ENCODE data around the gene AUNIP. TPM values are rescaled to one million over a fixed set of nuclear protein-coding genes. Genes with fewer than 3 reads are reported as not detected.

Gene AUNIP
- total and polyA plus RNA-seq, 2 of the 8 experiments (the other 6 are each of a cell fraction or from before 2014, with no cell fraction given), result 18.6 to 23.2 TPM

GRCh38 chr1:25908161-25908560 is 48.9 kb upstream of the AUNIP start:
- ChIA-PET POLR2A (ENCODE audit: partially characterized antibody) (interaction anchor here (0.5 to 6.4 kb wide), 5 partner anchors 9 to 89 kb away, joined by 3 to 51 read pairs (median 6); partner anchors contain the start of gene PAFAH2), CTCF (ENCODE audit: partially characterized antibody) (interaction anchor here (0.8 to 16.4 kb wide), 7 partner anchors 8 to 102 kb away, joined by 3 to 330 read pairs (median 6); partner anchors contain the start of gene PAFAH2)
- no peak overlapping the region for H3K23ac ChIP-seq (ENCODE audit: insufficient read length)
- no peaks in the 10 kb centered on the region for H3K27me3 ChIP-seq (replicated peaks in 1 of 4; ENCODE audit: control insufficient read depth in 3 of 4, extremely low read depth in 1 of 4, insufficient read depth in 3 of 4, low read length in 3 of 4)
- H3K56ac ChIP-seq (replicated peaks; ENCODE audit: insufficient read length, low read depth, low read length), result no peak overlapping the region
- no peak overlapping the region for H3K4me3 ChIP-seq (ENCODE audit: extremely low read depth in 1 of 4, insufficient read depth in 2 of 4, low read depth in 3 of 4, low read length in 4 of 4)
- 85% methylated on average over 1 of the region's 1 CpG; no CpG with 5 or more reads in 1 of the 2 experiments for WGBS, 2 experiments (ENCODE audit: extremely low coverage in 1 of 2, insufficient coverage in 1 of 2, insufficient read length in 1 of 2, insufficient replicate concordance in 2 of 2, low coverage in 1 of 2, low lambda C conversion rate in 2 of 2, missing lambda C conversion rate in 1 of 2)
- H4K91ac ChIP-seq (replicated peaks; ENCODE audit: insufficient read length, low read length), result no peak overlapping the region
- H2BK5ac ChIP-seq (ENCODE audit: low read depth, low read length), result no peak overlapping the region
- H3K18ac ChIP-seq (ENCODE audit: extremely low read depth, low read length), result no peak overlapping the region
- H3K4me2 ChIP-seq (ENCODE audit: insufficient read depth in 1 of 2, low read depth in 2 of 2, low read length in 2 of 2), result no peak overlapping the region
- no peak overlapping the region for H2AK5ac ChIP-seq (ENCODE audit: low read depth, low read length)
- H3K79me2 ChIP-seq (ENCODE audit: control insufficient read depth in 1 of 2, insufficient read depth in 2 of 2, low read length in 2 of 2), result peaks cover 15 to 22% of the 10 kb centered on the region in 2 experiments
- H4K8ac ChIP-seq (ENCODE audit: extremely low read depth, insufficient read depth, low read length), result no peak overlapping the region
- H3K27ac ChIP-seq (ENCODE audit: low read depth, low read length), result no peak overlapping the region
- FAIRE-seq, result no peak
- no peak overlapping the region for H2BK120ac ChIP-seq (replicated peaks; ENCODE audit: low read depth, low read length)
- no peak overlapping the region for H2BK20ac ChIP-seq (ENCODE audit: low read length)
- peaks cover 8% of the 10 kb centered on the region; the same call in 1 of the 2 replicates for H3K23me2 ChIP-seq (ENCODE audit: low read depth, low read length)
- H3K9ac ChIP-seq (replicated peaks in 1 of 4; ENCODE audit: extremely low read depth in 1 of 4, low read depth in 3 of 4, low read length in 3 of 4), result no peak overlapping the region
- no peak overlapping the region for H3K4ac ChIP-seq (replicated peaks; ENCODE audit: insufficient read length, low read depth, low read length)
- no peak overlapping the region for H2AFZ ChIP-seq (ENCODE audit: low read length)
- H3K14ac ChIP-seq (ENCODE audit: insufficient read length), result no peak overlapping the region
- H3K9me3 ChIP-seq (ENCODE audit: insufficient read depth in 2 of 2, low read depth in 1 of 2, low read length in 1 of 2), result no peaks in the 10 kb centered on the region
- H4K20me1 ChIP-seq (replicated peaks in 1 of 2; ENCODE audit: control insufficient read depth in 1 of 2, insufficient read depth in 2 of 2, low read length in 2 of 2), result peaks cover 0 to 4% of the 10 kb centered on the region in 2 experiments
- peaks cover 4 to 7% (median 4%) of the 10 kb centered on the region in 4 experiments; a peak in 5 of 8 replicates for H3K36me3 ChIP-seq (ENCODE audit: control insufficient read depth in 2 of 4, insufficient read depth in 4 of 4, low read length in 3 of 4)
- H3K79me1 ChIP-seq (ENCODE audit: low read depth, low read length), result no peaks in the 10 kb centered on the region
- no peak overlapping the region for H2BK12ac ChIP-seq (ENCODE audit: low read depth, low read length)
- H3K4me1 ChIP-seq (replicated peaks in 1 of 4; ENCODE audit: control insufficient read depth in 3 of 4, insufficient read depth in 4 of 4, low read length in 3 of 4), result peaks cover 5 to 9% (median 8%) of the 10 kb centered on the region in 4 experiments; a peak in 6 of 7 replicates
- H4K5ac ChIP-seq (ENCODE audit: insufficient read length, low read depth, low read length), result no peak overlapping the region
- no peak for DNase-seq (ENCODE audit: low read depth in 1 of 2, low spot score in 2 of 2)
- no peak overlapping the region for H2BK15ac ChIP-seq (ENCODE audit: low read length)
- TF ChIP-seq CBX5 (IDR thresholded peaks at IDR 0.05; ENCODE audit: low read depth, low read length), result no peak
- TF ChIP-seq PHF8 (conservative IDR thresholded peaks at IDR 0.05; ENCODE audit: low read depth, low read length), result no peak
- TF ChIP-seq SRF (IDR thresholded peaks at IDR 0.05; ENCODE audit: low read depth, low read length), result no peak
- TF ChIP-seq RNF2 (IDR thresholded peaks at IDR 0.05; ENCODE audit: borderline replicate concordance, low read depth, low read length, missing control alignments, poor library complexity, severe bottlenecking), result no peak
- TF ChIP-seq CHD1 (IDR thresholded peaks at IDR 0.05; ENCODE audit: low read depth, low read length), result no peak
- TF ChIP-seq CREB1 (IDR thresholded peaks at IDR 0.05), result no peak

Measured in H1 (cell line).